DOHH2 (cell line): Measurements from ENCODE around the gene SSMEM1.

Experiments used
- CTCF ChIP-seq: fragments of 200-600 bp; sonication (generic); IDR thresholded peaks from one replicate; pipeline ENCODE4 v1.5.1; 2014; ENCODE audit warnings: antibody characterized with exemption, mild to moderate bottlenecking, low read depth, low read length; ENCODE audit not compliant: poor library complexity, severe bottlenecking
- EZH2phosphoT487 ChIP-seq: fragments of 200-600 bp; sonication (generic); IDR thresholded peaks from 2 replicates; pipeline ENCODE4 v1.6.1; 2017; ENCODE audit warnings: borderline replicate concordance, mild to moderate bottlenecking, antibody characterized with exemption, low read length, moderate library complexity, mixed read lengths

GRCh38 chr7:130234078-130234477, 26.4 kb downstream of the SSMEM1 start:
- no peak for TF ChIP-seq CTCF
- no peak for TF ChIP-seq EZH2phosphoT487
